Panc1 (cell line): Measurements from ENCODE around the gene XRCC2.

Source experiments
- POLR2AphosphoS5 ChIP-seq: IDR thresholded peaks from 2 replicates; pipeline ENCODE4 v1.6.1; 2012; ENCODE audit warnings: mild to moderate bottlenecking, low read depth, low read length, moderate library complexity
- SIN3A ChIP-seq: IDR thresholded peaks from 2 replicates; pipeline ENCODE4 v1.6.1; 2012; ENCODE audit warnings: low read depth, mild to moderate bottlenecking, low read length, moderate library complexity, borderline replicate concordance; ENCODE audit not compliant: insufficient read depth
- TF ChIP-seq, protein P1 (sequence below): fragments of 450-650 bp; IDR thresholded peaks from 2 replicates; pipeline ENCODE4 v1.5.1; 2017; ENCODE audit warnings: mild to moderate bottlenecking
- TF ChIP-seq, protein P2 (sequence below), 2 experiments: IDR thresholded peaks; 2 replicates each; pipeline ENCODE4 v1.6.1; 2011 to 2012; ENCODE audit warnings: low read depth in 2 of 2, control low read depth in 1 of 2, low read length in 1 of 2, mild to moderate bottlenecking in 1 of 2, moderate library complexity in 1 of 2; ENCODE audit not compliant: insufficient read depth in 1 of 2

DNA sequence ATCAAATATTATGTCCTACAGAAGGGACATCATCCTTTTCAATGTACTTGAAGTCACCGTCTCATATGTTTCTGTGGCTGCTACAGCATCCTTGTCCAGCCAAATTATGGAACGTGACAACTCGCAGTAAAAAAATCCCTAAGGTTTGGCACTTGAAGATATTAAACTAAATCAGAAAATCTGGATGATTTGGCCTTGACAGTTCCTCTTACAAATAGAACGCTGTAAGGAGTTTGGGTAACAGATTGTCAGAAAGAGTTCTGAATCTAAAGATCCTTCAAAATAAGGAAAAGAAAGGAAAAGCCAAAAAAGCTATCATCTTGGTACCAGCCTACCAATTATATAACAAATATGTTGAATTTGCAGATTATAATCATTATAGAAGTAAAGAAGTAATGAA, 21.0 kb downstream of the XRCC2 start:
- TF ChIP-seq, protein P1, sequence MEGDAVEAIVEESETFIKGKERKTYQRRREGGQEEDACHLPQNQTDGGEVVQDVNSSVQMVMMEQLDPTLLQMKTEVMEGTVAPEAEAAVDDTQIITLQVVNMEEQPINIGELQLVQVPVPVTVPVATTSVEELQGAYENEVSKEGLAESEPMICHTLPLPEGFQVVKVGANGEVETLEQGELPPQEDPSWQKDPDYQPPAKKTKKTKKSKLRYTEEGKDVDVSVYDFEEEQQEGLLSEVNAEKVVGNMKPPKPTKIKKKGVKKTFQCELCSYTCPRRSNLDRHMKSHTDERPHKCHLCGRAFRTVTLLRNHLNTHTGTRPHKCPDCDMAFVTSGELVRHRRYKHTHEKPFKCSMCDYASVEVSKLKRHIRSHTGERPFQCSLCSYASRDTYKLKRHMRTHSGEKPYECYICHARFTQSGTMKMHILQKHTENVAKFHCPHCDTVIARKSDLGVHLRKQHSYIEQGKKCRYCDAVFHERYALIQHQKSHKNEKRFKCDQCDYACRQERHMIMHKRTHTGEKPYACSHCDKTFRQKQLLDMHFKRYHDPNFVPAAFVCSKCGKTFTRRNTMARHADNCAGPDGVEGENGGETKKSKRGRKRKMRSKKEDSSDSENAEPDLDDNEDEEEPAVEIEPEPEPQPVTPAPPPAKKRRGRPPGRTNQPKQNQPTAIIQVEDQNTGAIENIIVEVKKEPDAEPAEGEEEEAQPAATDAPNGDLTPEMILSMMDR = no peak
- TF ChIP-seq SIN3A = no peak
- TF ChIP-seq, protein P2, sequence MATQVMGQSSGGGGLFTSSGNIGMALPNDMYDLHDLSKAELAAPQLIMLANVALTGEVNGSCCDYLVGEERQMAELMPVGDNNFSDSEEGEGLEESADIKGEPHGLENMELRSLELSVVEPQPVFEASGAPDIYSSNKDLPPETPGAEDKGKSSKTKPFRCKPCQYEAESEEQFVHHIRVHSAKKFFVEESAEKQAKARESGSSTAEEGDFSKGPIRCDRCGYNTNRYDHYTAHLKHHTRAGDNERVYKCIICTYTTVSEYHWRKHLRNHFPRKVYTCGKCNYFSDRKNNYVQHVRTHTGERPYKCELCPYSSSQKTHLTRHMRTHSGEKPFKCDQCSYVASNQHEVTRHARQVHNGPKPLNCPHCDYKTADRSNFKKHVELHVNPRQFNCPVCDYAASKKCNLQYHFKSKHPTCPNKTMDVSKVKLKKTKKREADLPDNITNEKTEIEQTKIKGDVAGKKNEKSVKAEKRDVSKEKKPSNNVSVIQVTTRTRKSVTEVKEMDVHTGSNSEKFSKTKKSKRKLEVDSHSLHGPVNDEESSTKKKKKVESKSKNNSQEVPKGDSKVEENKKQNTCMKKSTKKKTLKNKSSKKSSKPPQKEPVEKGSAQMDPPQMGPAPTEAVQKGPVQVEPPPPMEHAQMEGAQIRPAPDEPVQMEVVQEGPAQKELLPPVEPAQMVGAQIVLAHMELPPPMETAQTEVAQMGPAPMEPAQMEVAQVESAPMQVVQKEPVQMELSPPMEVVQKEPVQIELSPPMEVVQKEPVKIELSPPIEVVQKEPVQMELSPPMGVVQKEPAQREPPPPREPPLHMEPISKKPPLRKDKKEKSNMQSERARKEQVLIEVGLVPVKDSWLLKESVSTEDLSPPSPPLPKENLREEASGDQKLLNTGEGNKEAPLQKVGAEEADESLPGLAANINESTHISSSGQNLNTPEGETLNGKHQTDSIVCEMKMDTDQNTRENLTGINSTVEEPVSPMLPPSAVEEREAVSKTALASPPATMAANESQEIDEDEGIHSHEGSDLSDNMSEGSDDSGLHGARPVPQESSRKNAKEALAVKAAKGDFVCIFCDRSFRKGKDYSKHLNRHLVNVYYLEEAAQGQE (IDR thresholded peaks at IDR 0.05; ENCODE audit: insufficient read depth in 1 of 2, low read depth in 2 of 2, low read length in 1 of 2) = no peak
- no peak for TF ChIP-seq POLR2AphosphoS5
